GM12878 (cell line): ENCODE results near the gene MAGI2. TPM values are rescaled to one million over a fixed set of nuclear protein-coding genes. Genes with fewer than 3 reads are reported as not detected.

ENCODE experiments used
- ATAC-seq: fragments of 200-7000 bp; cut with Tn5 transposase; 3 replicates; pipeline ENCODE4 v1.9.1; 2020; ENCODE audit warnings: mild to moderate bottlenecking, moderate library complexity
- BruUV-seq: library from RNA; stranded (reverse); fragments of 400-500 nt; replicated peaks from 2 replicates; lab custom pipeline; 2021; lab: Mats Ljungman, UMichigan
- CTCF ChIA-PET: fragments of 300-600 bp; sonication (Branson Sonifier 250); formaldehyde crosslinking; extraction: SDS; loops from one replicate; lab custom pipeline; 2021; ENCODE audit warnings: inconsistent platforms; lab: Yijun Ruan, JAX
- POLR2A ChIA-PET: fragments of 350-600 bp; formaldehyde crosslinking; extraction: SDS; loops from one replicate; lab custom pipeline; 2021; ENCODE audit warnings: inconsistent platforms; lab: Charles Lee
- RAD21 ChIA-PET: fragments of 300-600 bp; sonication (Branson Sonifier 250); formaldehyde crosslinking; loops from one replicate; lab custom pipeline; 2023; ENCODE audit warnings: antibody characterized with exemption; ENCODE audit not compliant: unreplicated experiment; lab: Charles Lee
- SMC1A ChIA-PET: fragments of 300-600 bp; sonication (Branson Sonifier 250); formaldehyde crosslinking; loops from one replicate; lab custom pipeline; 2023; ENCODE audit not compliant: unreplicated experiment, uncharacterized antibody; lab: Charles Lee
- DNase-seq: peaks from one replicate; pipeline ENCODE4 v3.0.0-alpha.2; 2011; ENCODE audit warnings: low read depth, low spot score
- FAIRE-seq: peaks from 3 replicates; lab custom pipeline; 2011; peaks lifted over from hg19 to GRCh38; lab: Jason Lieb, UNC
- H2AFZ ChIP-seq: 2 replicates; pipeline ENCODE4 v1.6.0; 2011; ENCODE audit warnings: low read depth, low read length, control low read depth; ENCODE audit not compliant: control insufficient read depth
- H3K27ac ChIP-seq: 2 replicates; pipeline ENCODE4 v1.5.1; 2011; ENCODE audit warnings: control low read depth; ENCODE audit not compliant: control insufficient read depth, insufficient read depth
- H3K27me3 ChIP-seq, 2 experiments: replicated peaks in 1 of 2; 2 replicates each; pipeline versions ENCODE4 v1.6.0 to v1.6.1; 2011; ENCODE audit warnings: low read length in 1 of 2; ENCODE audit not compliant: control insufficient read depth in 2 of 2, insufficient read depth in 2 of 2
- H3K36me3 ChIP-seq, 2 experiments: 2 replicates each; pipeline ENCODE4 v1.5.1; 2011; ENCODE audit warnings: low read length in 1 of 2; ENCODE audit not compliant: control insufficient read depth in 2 of 2, insufficient read depth in 2 of 2
- H3K4me1 ChIP-seq: 2 replicates; pipeline ENCODE4 v1.6.1; 2011; ENCODE audit warnings: mild to moderate bottlenecking, low read length, moderate library complexity, mixed read lengths; ENCODE audit not compliant: control insufficient read depth, insufficient read depth
- H3K4me2 ChIP-seq: 2 replicates; pipeline ENCODE4 v1.6.0; 2011; ENCODE audit warnings: control low read depth; ENCODE audit not compliant: control insufficient read depth, insufficient read depth
- H3K4me3 ChIP-seq: fragments of 200-600 bp; sonication (generic); 2 replicates; pipeline ENCODE4 v1.5.1; 2016
- H3K79me2 ChIP-seq: 2 replicates; pipeline ENCODE4 v1.6.0; 2011; ENCODE audit warnings: low read length; ENCODE audit not compliant: control insufficient read depth, insufficient read depth
- H3K9ac ChIP-seq: 2 replicates; pipeline ENCODE4 v1.8.0; 2011; ENCODE audit warnings: low read length, control low read depth, mixed read lengths; ENCODE audit not compliant: control insufficient read depth, insufficient read depth
- H3K9me3 ChIP-seq: replicated peaks from 3 replicates; pipeline ENCODE4 v1.5.1; 2011; ENCODE audit warnings: mild to moderate bottlenecking, low read length; ENCODE audit not compliant: control insufficient read depth, insufficient read depth
- H4K20me1 ChIP-seq: 2 replicates; pipeline ENCODE4 v1.6.0; 2011; ENCODE audit not compliant: control insufficient read depth, insufficient read depth
- ASH2L ChIP-seq: fragments of 300-600, 200-600 bp; sonication (generic); IDR thresholded peaks from 2 replicates; pipeline ENCODE4 v1.6.1; 2017; ENCODE audit warnings: low read depth, mild to moderate bottlenecking, borderline replicate concordance
- CEBPB ChIP-seq, 2 experiments: fragments of 150-350 bp in 1 of 2; IDR thresholded peaks; 2 replicates each; pipeline ENCODE4 v1.6.1; 2012 to 2014; ENCODE audit warnings: low read depth in 2 of 2, low read length in 2 of 2, borderline replicate concordance in 1 of 2, inconsistent platforms in 1 of 2
- CHD1 ChIP-seq: IDR thresholded peaks from 2 replicates; pipeline ENCODE4 v1.6.1; 2012; ENCODE audit warnings: low read depth, low read length, improper control_type of control experiment
- DPF2 ChIP-seq: fragments of 450-650 bp; IDR thresholded peaks from 2 replicates; pipeline ENCODE4 v1.6.1; 2017; ENCODE audit warnings: mild to moderate bottlenecking
- NFXL1 ChIP-seq: fragments of 450-650 bp; IDR thresholded peaks from 2 replicates; pipeline ENCODE4 v1.6.1; 2017; ENCODE audit warnings: antibody characterized with exemption, mild to moderate bottlenecking, borderline replicate concordance
- SPI1 ChIP-seq: IDR thresholded peaks from 2 replicates; pipeline ENCODE4 v1.6.1; 2011; ENCODE audit warnings: low read depth, mild to moderate bottlenecking, low read length, moderate library complexity, borderline replicate concordance; ENCODE audit not compliant: insufficient read depth
- SRF ChIP-seq, 2 experiments: IDR thresholded peaks; 2 replicates each; pipeline ENCODE4 v1.6.1; 2011; ENCODE audit warnings: low read depth in 2 of 2, low read length in 2 of 2, mild to moderate bottlenecking in 1 of 2, moderate library complexity in 1 of 2
- SUZ12 ChIP-seq: fragments of 200-600 bp; sonication (generic); IDR thresholded peaks from one replicate; pipeline ENCODE4 v1.6.1; 2018; ENCODE audit warnings: antibody characterized with exemption, mild to moderate bottlenecking; ENCODE audit not compliant: unreplicated experiment
- TAF1 ChIP-seq: IDR thresholded peaks from 2 replicates; pipeline ENCODE4 v1.6.1; 2011; ENCODE audit warnings: mild to moderate bottlenecking, low read depth, low read length, borderline replicate concordance
- TCF7 ChIP-seq: IDR thresholded peaks from 2 replicates; pipeline ENCODE4 v1.6.1; 2014; ENCODE audit warnings: antibody characterized with exemption, borderline replicate concordance
- ZNF24 ChIP-seq: fragments of 450-650 bp; IDR thresholded peaks from 2 replicates; pipeline ENCODE4 v1.6.1; 2017; ENCODE audit warnings: antibody characterized with exemption, mild to moderate bottlenecking
- WGBS: methylation state at CpG from one replicate; pipeline ENCODE4 v1.1.6; 2016; ENCODE audit warnings: low lambda C conversion rate; ENCODE audit not compliant: insufficient replicate concordance, insufficient coverage; ENCODE audit errors: missing lambda C conversion rate; 5-methylcytosine and 5-hydroxymethylcytosine counted together
- in situ Hi-C: fragments of 300-500 bp; cut with MboI; formaldehyde crosslinking; loops from 9 replicates; pipeline ENCODE4 v1.14.3; 2018; ENCODE audit warnings: mixed read lengths
- intact Hi-C: fragments of 100-400 bp; cut with micrococcal nuclease; formaldehyde crosslinking; loops from one replicate; pipeline ENCODE4 v1.14.2; 2022; ENCODE audit not compliant: unreplicated experiment
- polyA plus RNA-seq, 11 experiments: library from polyadenylated mRNA; depleted of rRNA in 4 of 11; unstranded in 6 of 11; stranded (reverse) in 5 of 11; fragments of >200 nt; fragmentation: Nextera tagmentation in 4 of 11; fragmentation: Illumina TruSeq in 1 of 11; extraction: Ambion mirVana in 4 of 11; extraction: Trizol in 1 of 11; gene quantifications; 1 replicate in 1 of 11; 2 replicates in 10 of 11; pipeline versions ENCODE4 v1.2.1 to v1.2.3, GENCODE V29; 2011 to 2016; ENCODE audit warnings: inconsistent platforms in 2 of 11, missing spikeins in 2 of 11, low read depth in 1 of 11
- total RNA-seq, 4 experiments: library from RNA; depleted of rRNA in 3 of 4; stranded (reverse); fragments of >200 nt in 3 of 4; fragmentation: Illumina TruSeq in 1 of 4; extraction: Trizol in 1 of 4; gene quantifications; 2 replicates each; pipeline versions ENCODE4 v1.2.1 to v1.2.3, GENCODE V29; 2013 to 2021
- TF ChIP-seq, protein P1 (sequence below): IDR thresholded peaks from 2 replicates; pipeline ENCODE4 v1.6.1; 2012; ENCODE audit warnings: mild to moderate bottlenecking, low read depth, low read length
- TF ChIP-seq, protein P2 (sequence below): IDR thresholded peaks from 2 replicates; pipeline ENCODE4 v1.6.1; 2011; ENCODE audit warnings: low read depth, mild to moderate bottlenecking, low read length, moderate library complexity, borderline replicate concordance; ENCODE audit errors: extremely low read depth

MAGI2 gene
- total and polyA plus RNA-seq, 10 of the 15 experiments (the other 5 are each of a cell fraction or from before 2014, with no cell fraction given): 0.01 to 0.31 (median 0.05) TPM; not detected in 2

DNA sequence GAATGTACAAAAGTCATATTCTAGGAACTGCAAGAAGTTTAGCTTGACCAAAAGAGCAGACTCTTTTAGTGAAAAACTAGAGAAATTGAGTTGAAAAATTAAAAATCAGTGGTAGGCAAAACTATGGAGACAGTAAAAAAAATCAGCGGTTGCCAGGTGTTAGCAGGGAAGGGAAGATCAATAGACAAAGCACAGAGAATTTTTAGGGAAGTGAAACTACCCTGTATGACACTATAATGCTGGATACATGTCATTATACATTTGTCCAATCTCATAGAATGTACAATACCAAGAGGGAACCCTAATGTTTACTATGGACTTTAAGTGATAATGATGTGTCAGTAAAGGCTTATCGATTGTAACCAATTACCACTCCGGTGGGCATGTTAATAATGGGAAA is 761.9 kb downstream of the MAGI2 start:
- DNase-seq: no peak
- H3K9me3 ChIP-seq: no peaks in the 10 kb centered on the region
- no peak overlapping the region for H3K4me3 ChIP-seq
- H3K36me3 ChIP-seq: no peaks in the 10 kb centered on the region
- no peak for FAIRE-seq
- intact Hi-C loops: no loop called here
- TF ChIP-seq SPI1: peak; percentile 68
- TF ChIP-seq, protein P1, sequence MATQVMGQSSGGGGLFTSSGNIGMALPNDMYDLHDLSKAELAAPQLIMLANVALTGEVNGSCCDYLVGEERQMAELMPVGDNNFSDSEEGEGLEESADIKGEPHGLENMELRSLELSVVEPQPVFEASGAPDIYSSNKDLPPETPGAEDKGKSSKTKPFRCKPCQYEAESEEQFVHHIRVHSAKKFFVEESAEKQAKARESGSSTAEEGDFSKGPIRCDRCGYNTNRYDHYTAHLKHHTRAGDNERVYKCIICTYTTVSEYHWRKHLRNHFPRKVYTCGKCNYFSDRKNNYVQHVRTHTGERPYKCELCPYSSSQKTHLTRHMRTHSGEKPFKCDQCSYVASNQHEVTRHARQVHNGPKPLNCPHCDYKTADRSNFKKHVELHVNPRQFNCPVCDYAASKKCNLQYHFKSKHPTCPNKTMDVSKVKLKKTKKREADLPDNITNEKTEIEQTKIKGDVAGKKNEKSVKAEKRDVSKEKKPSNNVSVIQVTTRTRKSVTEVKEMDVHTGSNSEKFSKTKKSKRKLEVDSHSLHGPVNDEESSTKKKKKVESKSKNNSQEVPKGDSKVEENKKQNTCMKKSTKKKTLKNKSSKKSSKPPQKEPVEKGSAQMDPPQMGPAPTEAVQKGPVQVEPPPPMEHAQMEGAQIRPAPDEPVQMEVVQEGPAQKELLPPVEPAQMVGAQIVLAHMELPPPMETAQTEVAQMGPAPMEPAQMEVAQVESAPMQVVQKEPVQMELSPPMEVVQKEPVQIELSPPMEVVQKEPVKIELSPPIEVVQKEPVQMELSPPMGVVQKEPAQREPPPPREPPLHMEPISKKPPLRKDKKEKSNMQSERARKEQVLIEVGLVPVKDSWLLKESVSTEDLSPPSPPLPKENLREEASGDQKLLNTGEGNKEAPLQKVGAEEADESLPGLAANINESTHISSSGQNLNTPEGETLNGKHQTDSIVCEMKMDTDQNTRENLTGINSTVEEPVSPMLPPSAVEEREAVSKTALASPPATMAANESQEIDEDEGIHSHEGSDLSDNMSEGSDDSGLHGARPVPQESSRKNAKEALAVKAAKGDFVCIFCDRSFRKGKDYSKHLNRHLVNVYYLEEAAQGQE: no peak
- TF ChIP-seq, all 136 proteins: peak for 1
- ChIA-PET POLR2A (no interaction called here), SMC1A (no interaction called here), RAD21 (no interaction called here), CTCF (no interaction called here)
- whole genome bisulfite sequencing: 63% methylated on average over 3 of the region's 3 CpGs
- Histone ChIP-seq H3K4me1 (no peaks in the 10 kb centered on the region), H3K27ac (no peak overlapping the region), H3K27me3 (no peaks in the 10 kb centered on the region), H2AFZ (no peak overlapping the region), H3K79me2 (no peaks in the 10 kb centered on the region), H3K4me2 (no peak overlapping the region), H3K9ac (no peak overlapping the region), H4K20me1 (no peaks in the 10 kb centered on the region)
- no TSS peak for BruUV-seq
- peak; percentile 65 for ATAC-seq
- in situ Hi-C loops: no loop called here

DNA sequence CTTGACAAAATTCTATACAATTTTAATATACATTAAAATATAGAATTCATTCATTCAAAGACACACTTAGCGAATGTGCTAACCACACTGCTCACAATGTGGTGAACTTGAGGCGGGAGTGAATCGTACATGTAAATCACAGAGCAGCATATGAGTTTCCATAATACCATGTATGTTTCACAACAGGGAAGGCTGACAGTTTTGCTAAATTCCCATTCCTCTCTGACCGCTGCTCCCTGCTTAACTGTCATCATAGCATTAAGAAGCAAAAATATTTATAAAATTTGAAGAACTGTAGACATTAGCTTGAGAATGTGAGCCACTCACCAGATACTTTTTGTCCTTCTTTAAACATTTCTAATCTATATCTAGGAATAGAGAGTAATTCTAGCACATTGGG is 763.3 kb downstream of the MAGI2 start:
- in situ Hi-C loops: no loop called here
- H2AFZ ChIP-seq: no peak overlapping the region
- H4K20me1 ChIP-seq: no peaks in the 10 kb centered on the region
- DNase-seq (no peak), ATAC-seq (no peak)
- H3K9me3 ChIP-seq: no peaks in the 10 kb centered on the region
- no peaks in the 10 kb centered on the region for H3K27me3 ChIP-seq
- intact Hi-C loops: no loop called here
- WGBS: 38% methylated on average over 4 of the region's 4 CpGs
- no peaks in the 10 kb centered on the region for H3K36me3 ChIP-seq
- no peaks in the 10 kb centered on the region for H3K4me1 ChIP-seq
- H3K4me3 ChIP-seq: no peak overlapping the region
- SMC1A ChIA-PET: no interaction called here
- no peaks in the 10 kb centered on the region for H3K79me2 ChIP-seq
- H3K9ac ChIP-seq: no peak overlapping the region
- H3K27ac ChIP-seq: no peak overlapping the region
- RAD21 ChIA-PET: no interaction called here
- TF ChIP-seq SUZ12 (no peak), CEBPB (IDR thresholded peaks at IDR 0.05; ENCODE audit: borderline replicate concordance in 1 of 2, low read depth in 2 of 2, low read length in 2 of 2) (no peak), SPI1 (no peak), CHD1 (no peak), ASH2L (no peak), SRF (IDR thresholded peaks at IDR 0.05; ENCODE audit: low read depth in 2 of 2, low read length in 2 of 2) (no peak), TAF1 (no peak), NFXL1 (no peak), DPF2 (no peak), ZNF24 (no peak), TCF7 (no peak)
- TF ChIP-seq, protein P2, sequence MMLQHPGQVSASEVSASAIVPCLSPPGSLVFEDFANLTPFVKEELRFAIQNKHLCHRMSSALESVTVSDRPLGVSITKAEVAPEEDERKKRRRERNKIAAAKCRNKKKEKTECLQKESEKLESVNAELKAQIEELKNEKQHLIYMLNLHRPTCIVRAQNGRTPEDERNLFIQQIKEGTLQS: no peak
- TF ChIP-seq, all 136 proteins: peak for 0
- no peak for FAIRE-seq
- ChIA-PET POLR2A (interaction anchor here (0.6 kb wide), 2 partner anchors 19 to 1916 kb away, joined by 3 to 4 read pairs; no protein-coding TSS in a partner anchor), CTCF (no interaction called here)
- no TSS peak for BruUV-seq
- no peak overlapping the region for H3K4me2 ChIP-seq
